T follicular helper cell (primary cell): ENCODE measurements around the gene SCPEP1.
"Not testable (repeated sequence)": the region's sequence is repeated elsewhere in the genome, so short reads cannot be mapped to it uniquely, and the experiment has no call there.

Experiments used
- DNase-seq: peaks from one replicate; pipeline ENCODE4 v3.0.0-alpha.2; 2020; ENCODE audit warnings: low read depth

SCPEP1 gene

DNA sequence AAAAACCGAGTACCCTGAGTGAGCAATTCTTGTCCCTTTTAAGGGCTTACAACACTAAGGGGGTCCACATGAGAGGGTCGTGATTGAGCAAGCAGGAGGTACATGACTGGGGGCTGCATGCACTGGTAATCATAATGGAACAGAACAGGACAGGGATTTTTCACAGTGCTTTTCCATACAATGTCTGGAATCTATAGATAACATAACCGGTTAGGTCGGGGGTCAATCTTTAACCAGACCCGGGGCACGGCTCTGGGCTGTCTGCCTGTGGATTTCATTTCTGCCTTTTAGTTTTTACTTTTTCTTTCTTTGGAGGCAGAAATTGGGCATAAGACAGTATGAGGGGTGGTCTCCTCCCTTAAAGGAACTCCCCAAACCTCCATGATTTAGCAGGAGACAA is 12.2 kb upstream of the SCPEP1 start:
- not testable (repeated sequence) for DNase-seq

- DNase-seq: no peak
These were observed 11.6 kb upstream of the SCPEP1 start for GRCh38 chr17:56966338-56966737.

GRCh38 chr17:56970974-56971373 is 7.0 kb upstream of the SCPEP1 start:
- DNase-seq: no peak

DNA sequence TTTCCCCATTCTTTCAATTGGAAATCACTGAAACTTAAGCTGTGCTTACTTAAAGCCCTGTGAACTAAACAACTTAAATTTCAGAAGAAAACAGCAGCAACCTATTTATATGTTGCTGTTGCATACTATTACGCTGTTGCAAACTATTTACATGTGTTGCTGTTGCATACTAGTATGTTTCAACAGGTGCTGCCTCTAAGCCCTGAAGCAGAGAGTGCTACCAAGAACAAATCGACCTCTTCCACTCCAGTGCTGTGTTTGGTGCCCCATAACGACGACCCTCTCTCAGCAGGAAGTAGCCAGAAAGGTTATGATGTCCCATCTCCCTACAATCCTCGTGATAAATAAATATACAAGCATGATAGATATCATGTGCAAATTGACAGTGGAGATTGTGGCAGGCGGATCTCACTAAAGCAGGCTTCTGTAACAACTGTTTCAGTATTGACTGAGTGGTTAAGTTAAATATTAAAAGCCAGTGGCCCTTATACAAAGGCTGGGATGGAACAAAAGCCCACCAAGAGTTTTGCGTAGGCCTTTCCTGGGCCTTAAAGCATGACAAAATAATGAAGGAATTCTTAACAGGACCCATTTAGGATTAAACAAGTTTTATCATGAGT is 5.7 kb upstream of the SCPEP1 start:
- no peak for DNase-seq

DNA sequence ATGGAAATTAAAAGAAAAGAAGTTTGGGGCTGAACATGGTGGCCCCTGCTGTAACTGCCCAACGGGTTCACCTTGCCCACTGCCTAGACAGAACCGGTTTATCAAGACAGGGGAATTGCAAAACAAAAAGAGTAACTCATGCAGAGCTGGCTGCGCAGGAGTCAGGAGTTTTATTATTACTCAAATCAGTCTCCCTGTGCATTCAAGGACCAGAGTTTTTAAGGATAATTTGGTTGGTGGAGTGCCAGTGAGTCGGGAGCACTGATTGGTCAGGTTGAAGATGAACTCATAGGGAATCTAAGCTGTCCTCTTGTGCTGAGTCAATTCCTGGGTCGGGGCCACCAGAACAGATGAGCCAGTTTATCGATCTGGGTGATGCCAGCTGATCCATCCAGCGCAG is 4.4 kb upstream of the SCPEP1 start:
- DNase-seq: no peak

DNA sequence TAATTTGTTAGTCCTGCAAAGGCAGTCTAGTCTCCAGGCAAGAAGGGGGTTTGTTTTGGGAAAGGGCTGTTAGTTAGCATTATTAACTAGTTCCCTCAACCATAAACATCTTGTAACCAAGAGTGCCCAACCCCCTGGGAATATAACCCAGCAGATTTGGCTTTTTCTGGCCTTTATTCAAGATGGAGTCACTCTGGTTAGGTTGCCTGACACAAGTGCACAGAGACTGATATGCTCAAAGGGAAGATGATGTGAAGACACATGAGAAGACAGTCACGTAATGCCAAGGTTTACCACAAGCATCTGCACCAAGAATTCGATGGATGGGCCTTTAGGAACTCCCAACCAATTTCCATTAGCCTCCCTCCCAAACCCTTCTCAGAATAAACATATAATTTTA is 3.9 kb upstream of the SCPEP1 start:
- DNase-seq: no peak

- DNase-seq: no peak
These were observed 2.3 kb upstream of the SCPEP1 start for GRCh38 chr17:56975656-56976055.

DNA sequence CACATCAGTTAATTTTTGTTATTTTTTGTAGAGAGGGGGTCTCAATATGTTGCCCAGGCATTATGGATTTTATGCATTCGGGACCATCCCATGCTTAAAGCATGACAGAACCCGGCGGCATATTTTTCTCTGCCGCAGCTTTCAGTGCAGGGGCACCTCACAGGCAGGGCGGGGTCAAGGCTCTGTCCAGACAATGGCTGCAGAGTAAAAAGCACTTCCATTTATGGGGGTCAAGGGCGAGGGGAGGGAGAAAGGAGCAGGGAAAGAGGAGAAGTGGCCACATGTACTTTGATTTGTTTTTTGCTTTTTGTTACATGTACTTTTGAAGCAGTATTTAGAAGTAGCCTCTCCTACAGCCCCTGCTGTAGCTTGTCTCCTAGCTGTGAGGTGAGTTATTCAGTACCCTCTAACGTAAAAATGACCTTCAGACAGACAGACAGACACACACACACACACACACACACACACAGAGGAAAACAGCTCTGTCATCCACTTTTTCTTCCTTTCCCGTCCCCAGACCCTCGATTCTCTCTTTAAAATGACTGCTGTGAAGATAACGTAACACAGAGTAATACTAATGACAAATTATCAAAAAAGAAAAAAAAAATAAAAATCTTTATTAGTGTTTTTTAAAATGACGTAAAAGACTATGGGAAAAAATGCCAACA is 856 bp upstream of the SCPEP1 start:
- DNase-seq: no peak

GRCh38 chr17:56978441-56979090 is 635 bp downstream of the SCPEP1 start:
- no peak for DNase-seq

DNA sequence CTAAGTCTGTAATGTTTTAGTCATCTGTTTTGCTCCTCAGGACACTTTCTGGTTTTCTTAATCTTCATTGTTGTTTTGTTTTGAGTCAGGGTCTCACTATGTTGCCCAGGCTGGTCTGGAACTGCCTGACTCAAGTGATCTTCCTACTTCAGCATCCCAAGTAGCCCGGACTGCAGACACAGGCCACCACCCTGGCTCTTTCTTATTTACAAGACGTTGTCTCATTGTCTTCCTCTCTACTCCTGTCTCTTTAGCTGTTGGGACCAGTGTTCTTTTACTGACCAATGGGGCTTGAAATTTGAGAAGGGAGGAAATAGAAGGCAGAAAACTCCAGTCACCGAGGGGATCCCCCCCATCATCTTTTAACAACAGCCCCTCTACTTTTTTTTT is 1.2 kb downstream of the SCPEP1 start:
- no peak for DNase-seq

GRCh38 chr17:56980526-56980925 is 2.6 kb downstream of the SCPEP1 start:
- DNase-seq: not testable (repeated sequence)

DNA sequence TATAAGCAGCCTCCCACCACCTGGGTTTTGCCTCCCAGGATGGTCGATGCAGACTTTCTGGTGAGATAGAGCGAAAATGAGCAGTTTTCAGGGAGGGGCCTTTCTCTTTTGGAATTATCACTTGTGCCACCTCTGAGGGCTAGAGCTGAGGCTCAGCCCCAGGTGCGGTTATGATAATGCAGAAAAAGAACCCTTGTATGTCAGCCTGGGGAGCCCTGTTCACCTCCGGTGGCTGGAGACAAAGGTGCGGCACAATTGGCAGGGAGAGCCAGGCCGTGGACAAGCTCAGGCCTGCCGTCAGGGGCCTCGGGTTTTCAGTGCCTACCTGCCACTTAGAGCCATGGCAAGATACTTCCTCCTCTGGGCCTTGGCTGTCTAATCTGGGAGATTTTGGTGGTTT is 4.4 kb downstream of the SCPEP1 start:
- DNase-seq: no peak

GRCh38 chr17:56983366-56983765 is 5.4 kb downstream of the SCPEP1 start:
- no peak for DNase-seq

- no peak for DNase-seq
These were observed 7.6 kb downstream of the SCPEP1 start for GRCh38 chr17:56985371-56986162.

- DNase-seq: no peak
These were observed 9.4 kb downstream of the SCPEP1 start for GRCh38 chr17:56987283-56987834.

DNA sequence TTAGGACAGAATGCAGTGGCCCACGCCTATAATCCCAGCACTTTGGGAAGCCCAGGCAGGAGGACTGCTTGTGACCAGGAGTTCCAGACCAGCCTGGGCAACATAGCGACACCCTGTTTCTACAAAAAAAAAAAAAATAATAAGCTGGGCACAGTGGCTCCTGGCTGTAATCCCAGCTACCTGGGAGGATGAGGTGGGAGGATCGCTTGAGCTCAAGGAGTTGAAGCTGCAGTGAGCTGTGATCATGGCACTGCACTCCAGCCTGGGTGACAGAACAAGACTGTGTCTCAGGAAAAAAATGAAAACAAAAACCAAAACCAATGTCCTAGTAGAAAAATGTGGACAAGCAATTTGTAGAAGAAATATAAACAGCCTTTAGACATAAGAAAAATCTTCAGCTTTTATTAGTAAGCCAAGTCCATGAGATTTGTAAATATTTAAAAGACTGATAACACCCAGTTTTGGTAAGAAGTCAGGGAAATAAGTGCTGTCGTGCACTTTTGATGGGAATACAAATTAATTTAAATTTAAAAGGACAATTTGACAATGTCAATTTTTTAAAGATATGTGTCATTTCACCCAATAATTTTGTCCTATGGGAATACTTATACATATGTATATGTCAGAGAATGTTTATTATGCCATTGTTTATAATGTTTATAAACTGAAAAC is 11.1 kb downstream of the SCPEP1 start:
- no peak for DNase-seq

DNA sequence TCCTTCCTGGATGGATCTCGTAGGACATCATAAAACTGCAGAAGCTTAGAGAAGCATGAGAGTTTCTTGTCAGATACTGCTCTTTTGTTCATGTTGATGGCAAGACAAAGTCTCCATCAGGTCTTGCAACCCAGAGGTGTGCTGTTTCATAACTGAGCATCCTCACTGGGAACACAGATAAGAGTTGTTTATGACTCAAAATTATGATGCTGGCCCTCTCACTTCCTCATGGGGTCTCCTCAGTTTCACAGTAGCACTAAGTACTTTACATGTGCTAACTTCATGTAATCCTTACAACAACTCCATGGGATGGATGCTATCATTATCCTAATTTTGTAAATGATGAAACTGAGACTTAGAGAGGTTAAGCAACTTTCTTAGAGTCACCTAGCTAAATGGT is 14.4 kb downstream of the SCPEP1 start:
- DNase-seq: no peak

DNA sequence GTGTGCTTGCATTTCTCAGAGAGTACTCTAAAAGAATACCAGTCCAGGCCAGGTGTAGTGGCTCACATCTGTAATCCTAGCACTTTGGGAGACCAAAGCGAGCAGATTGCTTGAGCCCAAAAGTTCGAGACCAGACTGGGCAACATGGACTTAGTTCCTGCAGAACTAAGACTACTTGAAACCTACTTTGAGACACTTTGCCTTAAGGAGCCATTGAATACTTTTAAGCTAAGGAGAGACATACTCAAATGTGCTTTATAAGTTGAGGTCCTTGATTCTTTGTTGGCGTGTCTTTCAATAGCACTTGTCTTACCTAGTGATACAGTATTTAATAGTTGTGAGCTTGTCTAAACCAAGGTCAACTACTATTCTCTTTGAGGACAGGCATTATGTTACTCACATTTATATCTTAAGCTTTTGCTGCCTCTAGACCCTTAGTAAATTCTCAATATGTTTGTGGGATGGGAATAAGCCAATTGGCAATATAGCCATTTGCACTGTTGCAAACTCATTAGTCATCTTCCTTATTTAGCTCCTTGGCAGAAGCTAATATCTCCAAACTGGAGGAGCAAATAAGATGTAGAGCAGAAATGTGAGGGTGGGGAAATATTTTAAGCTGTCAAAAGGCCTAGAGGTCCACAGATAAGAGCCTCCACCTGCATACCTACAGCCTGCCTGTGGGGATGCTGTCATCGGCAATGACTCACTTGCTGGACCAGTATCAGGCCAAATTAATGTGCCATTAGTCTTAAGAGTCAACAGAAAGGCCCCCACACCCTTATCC is 16.3 kb downstream of the SCPEP1 start:
- DNase-seq: no peak

GRCh38 chr17:56995766-56996165 is 17.8 kb downstream of the SCPEP1 start:
- no peak for DNase-seq

GRCh38 chr17:56997313-56997712 is 19.4 kb downstream of the SCPEP1 start:
- no peak for DNase-seq

- DNase-seq: no peak
These were observed 23.6 kb downstream of the SCPEP1 start for GRCh38 chr17:57001541-57001940.
